HG03280 (cell line): Measurements from ENCODE around the gene STARD9.
A peak's percentile ranks its signal among the peaks of the same experiment; 100 is the strongest.

Source experiments
- ATAC-seq: cut with Tn5 transposase; IDR thresholded peaks from one replicate; pipeline ENCODE4 v1.9.1; 2021; ENCODE audit warnings: mild to moderate bottlenecking, moderate library complexity; ENCODE audit not compliant: unreplicated experiment

STARD9 gene

DNA sequence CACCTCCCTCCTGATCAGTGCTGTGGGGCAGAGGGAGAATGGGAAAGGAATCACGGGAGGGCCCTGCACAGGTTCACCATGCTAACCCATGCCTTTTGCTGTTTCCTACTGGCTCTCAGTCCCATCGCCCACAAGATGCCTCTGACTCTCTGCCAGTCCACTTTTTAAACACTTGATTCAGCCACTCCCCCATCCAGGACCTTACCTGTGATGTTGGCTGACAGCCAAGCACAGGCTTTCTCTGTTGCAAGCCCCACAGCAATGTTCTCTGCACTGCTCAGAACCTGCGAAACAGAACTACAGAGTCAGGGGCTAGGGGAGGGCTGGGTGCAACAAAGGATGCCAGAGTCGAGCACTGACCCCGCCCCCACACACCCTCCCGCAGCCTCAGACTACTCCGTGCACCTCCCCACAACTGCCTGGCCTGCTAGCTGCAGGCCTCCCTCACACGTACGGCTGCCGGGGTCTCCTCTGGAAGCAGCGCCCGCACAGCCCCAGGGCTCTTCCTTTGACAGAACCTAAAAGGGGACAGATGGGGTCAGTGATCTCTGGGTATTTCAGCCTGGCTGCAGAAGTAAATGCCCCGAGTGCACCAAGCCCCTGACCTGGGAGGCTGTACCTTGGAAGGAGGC lies 152.5 kb downstream of the STARD9 start:
- no peak for ATAC-seq

DNA sequence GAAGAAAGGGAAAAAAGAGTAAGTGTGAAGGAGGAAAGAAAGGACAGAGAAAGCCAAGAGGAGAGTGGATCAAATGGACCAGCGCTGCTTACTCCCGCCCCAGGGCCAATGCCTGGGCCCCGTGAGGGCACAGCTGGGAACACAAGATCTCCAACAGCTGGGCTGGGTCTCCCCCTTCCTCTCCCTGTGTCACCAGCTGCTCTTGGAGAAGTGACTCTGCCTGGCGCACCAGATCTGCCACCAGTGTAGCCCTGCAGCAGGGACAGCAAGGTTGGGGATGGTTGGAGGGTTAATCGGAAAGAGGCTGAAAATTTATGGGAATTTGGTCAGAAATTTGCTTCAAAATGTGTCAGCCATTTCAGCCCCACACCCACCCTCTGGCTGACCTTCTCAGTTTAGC lies 153.2 kb downstream of the STARD9 start:
- ATAC-seq, result no peak

DNA sequence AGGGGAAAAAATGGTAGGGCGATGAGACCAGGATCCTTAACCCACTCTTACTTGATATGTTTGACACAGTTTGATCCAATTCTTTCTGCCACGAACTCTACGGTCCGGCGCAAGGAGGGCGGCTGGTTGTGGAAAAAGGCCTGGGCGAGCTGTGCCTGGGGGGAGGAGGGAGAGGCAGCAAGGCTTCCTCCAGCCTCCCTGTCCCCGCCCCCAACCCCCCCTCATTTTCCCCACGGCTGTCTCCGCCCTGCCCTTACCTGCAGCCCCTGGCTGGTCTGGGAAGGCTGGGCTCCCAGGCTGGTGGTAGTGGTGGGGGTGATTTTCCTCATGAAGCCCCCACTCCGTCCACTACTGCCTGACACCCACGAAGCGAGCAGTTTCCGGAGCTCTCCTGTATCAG lies 153.6 kb downstream of the STARD9 start:
- ATAC-seq, result no peak

DNA sequence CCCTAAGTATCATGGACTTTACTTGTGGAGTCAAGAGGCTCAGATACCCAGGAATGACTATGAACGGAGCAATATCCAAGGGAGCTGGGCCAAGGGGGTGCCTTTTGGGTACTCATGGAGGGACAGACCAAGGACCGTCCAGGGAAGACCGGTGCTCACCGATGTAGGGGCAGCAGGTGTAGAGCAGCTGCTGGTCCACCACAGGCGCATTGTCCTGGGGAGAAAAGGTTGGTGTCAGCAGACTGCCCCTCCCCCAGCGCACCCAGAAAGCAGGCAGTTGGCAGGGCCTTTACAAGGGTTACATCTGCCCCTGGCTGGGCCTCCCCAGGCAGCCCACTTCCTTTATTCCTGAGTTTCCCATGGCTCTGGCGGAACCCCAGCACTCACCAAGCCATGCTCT lies 154.0 kb downstream of the STARD9 start:
- ATAC-seq, result no peak

DNA sequence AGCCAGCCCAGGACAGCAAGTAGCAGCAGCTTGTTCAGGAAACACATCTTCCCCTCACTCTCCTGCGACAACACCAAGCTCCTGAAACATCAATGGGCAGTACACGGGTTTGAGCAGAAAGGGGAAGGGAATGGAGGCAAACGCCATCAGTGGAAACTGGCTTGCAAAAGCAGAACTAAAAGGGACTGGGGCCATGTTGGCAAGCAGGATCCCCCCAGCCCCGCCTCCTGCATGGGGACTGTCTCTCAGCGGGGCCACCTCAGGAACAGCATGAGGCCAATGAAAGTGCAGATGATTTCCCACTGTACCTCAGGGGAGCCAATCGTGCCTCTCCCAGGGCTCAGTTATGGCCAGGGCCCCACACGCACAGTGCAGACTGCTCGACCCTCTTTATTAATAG lies 154.7 kb downstream of the STARD9 start:
- no peak for ATAC-seq

DNA sequence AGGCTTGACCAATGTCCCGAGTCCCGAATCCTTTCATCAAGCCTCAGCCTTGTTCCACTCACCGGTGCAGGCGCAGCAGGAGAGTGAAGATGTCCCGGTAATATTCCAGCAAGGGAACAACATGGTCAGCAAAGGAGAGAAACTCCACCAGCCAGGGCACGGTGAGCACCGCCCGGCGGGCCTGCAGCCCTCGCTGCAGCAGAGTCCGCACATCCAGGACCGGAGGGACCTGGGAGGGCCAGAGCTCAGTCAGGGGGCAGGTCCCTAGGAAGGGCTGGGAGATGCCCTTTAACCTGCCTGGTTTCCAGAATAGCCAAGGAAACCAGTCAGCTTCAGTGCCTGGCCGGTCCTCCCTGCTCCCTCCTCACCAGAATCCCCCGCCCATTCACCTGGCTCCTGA lies 155.1 kb downstream of the STARD9 start:
- no peak for ATAC-seq

DNA sequence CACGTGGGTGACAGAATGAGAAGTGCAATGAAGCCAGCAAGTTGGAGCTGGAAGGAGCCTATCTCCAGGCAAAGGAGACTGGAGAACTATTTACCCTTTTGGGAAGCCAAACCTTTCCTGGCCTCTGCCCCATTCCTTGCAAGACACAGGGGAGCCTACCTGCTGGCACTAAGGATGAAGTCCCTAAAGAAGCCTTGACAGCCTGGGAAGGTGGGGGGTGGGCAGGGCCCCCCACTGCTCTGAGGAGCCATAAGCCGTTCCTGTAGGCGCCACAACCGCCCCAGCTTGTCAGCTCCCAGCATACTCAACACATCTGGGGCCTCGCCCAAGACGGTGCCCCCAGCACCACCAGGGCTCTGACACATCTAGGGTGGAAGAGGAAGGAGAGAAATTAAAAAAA lies 156.1 kb downstream of the STARD9 start:
- no peak for ATAC-seq

DNA sequence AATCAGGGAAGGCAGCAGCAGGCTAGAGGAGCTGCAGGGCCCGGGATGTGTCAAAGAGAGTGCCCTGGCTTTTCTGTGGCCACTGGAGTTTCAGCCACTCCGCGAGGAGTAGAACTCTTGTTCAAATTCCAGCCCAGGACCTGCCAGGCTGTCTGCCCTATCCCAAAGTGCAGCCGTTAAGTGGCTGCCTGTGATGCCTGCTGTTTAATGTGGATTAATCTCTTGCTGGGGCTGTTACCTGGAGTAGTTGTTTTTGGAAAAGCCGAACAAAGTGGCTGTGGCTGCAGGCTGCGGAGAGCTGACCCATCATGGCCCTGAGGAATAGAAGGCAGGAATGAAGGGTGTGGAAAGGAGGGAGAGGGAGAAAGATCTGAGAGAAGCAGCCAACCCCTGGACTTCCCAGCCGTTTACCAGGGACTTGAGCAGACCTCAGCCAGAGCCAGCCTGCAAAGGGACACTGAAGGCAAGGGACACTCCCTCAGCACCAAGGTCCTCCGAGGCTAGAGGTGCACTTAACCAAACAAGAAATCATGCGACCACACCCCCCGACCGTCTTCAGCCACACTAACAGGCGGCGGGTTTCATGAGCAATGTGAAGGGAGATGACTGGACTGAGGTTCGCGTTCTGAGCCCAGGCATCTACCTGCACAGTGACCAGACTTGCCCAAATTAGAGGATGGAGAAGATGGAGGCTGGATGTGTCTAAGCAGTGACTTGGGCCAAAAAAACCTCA lies 156.9 kb downstream of the STARD9 start:
- ATAC-seq, result no peak

DNA sequence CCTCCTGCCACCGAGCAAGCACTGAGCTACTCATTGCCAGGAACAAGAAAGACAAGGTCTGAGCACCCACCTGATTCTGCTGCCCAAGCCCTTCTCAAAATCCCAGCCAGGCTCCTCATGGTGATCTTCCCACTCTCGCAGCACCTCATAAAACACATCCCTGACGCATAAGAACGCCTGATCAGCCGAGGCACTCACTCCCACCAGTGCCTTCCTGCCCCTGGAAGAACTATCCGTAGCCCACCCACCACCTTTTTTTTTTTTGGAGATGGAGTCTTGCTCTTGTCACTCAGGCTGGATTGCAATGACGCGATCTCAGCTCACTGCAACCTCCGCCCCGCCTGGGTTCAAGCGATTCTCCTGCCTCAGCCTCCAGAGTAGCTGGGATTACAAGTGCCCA lies 157.6 kb downstream of the STARD9 start:
- ATAC-seq, result no peak

DNA sequence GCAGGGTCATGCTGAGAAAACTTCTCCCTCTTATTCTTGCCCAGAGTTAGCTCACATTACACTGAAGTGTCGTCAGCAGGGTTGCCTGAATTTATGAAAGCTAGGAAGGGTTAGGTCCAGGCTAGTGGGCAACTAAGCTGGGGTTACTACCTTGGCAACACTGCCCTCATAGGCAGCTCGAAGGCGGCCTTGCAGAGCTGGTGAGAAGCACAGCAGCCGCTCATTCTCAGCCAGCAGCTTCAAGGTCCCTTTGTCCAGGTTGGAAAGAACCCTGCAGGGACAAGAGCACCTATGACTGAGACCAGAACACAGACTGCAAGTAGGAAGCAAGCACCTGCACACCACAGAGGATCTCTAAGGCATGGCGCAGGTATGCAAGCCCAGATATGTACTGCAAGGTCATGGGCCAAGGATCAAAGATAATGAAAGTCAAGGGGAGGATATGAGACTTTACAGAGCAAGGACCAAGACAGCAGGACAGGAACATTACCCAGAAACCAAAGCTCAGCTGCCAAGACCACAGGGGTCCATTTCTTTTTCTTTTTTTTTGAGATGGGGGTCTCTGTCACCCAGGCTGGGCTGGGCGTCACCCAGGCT lies 158.8 kb downstream of the STARD9 start:
- no peak for ATAC-seq

DNA sequence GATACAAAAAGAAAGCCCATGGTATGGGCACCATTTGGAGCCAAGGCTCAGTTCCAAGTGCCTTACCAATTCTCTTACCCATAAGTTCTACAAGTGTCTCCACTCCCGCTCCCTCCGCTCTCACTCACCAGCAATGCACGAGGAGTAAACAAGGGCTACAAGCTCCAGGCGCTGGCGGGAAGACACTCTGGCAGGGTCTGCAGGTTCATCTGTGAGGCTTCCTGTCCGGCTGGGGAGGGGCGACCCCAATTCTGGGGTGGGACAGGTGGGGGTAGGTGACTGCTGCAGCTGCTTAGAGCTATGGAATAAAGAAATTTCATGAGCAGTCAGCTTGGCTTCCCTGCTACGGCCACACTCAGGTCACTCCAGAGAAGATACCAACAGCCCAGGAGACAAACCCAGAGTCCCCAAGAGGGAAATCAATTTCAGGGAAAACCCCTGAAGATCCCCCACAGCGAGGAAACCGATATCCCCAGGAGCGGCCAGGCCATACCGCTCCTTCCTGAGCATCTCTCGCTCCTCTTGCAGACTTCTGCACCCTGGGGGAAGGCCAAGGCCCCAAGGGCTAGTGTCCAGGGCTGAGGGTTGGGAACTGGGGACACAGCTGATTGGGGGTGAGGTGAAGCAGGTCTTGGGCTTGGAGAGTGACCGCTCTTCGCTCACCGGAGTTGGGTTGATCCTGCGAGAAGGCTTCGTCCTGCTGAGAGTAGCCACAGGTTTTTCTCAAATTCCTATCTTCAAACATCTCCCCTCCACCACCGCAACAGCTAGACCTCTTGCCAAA lies 160.2 kb downstream of the STARD9 start:
- no peak for ATAC-seq

DNA sequence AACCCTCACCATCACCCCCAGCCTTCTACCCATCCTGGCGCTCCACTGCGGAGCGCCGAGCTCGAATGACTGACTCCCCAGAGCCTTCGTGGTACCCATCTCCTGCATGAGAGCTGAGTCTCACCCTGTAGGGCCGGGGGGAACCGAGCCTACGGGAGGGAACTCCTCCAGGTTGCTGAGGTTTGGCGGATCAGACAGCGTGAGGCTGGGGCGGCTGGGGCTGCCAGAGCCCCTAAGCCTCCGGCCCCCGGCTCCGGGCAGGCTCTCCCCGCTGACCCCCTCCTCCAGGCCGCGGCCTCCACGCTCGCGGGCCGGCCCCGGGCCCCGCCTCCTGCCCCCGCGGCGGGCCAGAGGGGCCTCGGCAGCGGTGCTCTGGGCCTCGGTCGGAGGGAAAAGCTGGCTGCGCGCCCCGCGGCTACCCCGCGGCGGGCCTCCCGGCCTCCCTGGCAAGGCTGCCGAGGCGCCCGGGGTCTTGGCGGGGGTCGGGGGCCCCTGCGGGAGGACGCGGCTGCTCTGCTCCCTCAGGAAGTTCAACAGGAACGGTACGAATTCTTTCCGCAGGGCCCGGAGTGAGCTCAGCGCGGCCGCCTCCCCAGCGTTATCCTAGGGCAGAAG lies 160.9 kb downstream of the STARD9 start:
- ATAC-seq, result peak; percentile 33

DNA sequence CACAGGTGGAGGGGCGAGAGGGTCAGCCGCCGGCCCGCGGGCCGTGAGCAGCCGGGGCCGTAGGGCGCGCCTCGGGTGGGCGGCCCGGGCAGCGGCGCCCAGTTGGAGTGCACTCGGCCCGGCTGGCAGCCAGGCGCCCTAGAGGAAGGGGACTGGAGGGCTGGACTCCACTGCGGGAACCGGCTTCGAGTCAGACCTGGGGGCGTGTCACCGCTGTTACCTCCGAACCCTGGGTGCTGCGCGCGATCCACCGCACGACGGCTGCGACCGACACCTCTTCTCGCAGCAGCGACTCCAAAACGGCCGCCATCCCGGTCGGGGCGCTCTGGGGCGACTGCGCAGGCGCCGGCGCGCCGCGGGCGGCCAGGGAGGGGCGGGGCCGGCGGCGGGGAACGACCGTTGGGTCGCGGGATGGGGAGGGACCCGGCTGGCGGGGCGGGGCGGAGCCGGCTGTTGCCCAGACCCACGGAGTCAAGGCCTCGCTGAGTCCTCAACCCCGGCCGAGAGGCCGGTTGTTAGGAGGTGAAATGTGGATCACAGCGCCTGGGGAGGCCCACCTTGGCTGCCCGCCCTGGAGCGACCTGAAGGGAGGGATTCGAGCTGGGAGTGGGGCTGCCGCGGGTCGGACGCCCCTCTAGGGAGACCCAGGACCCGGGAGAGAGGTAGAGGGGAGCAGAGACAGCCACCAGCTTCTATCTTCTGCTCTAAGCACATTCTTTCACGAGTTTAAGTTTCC lies 161.6 kb downstream of the STARD9 start, which contains the start of gene CDAN1:
TSS of gene CDAN1 (minus strand) at position 336 of the 736 bp plus-strand sequence. CDS start at position 310, 26 bp downstream.
- peak; percentile 86 for ATAC-seq

DNA sequence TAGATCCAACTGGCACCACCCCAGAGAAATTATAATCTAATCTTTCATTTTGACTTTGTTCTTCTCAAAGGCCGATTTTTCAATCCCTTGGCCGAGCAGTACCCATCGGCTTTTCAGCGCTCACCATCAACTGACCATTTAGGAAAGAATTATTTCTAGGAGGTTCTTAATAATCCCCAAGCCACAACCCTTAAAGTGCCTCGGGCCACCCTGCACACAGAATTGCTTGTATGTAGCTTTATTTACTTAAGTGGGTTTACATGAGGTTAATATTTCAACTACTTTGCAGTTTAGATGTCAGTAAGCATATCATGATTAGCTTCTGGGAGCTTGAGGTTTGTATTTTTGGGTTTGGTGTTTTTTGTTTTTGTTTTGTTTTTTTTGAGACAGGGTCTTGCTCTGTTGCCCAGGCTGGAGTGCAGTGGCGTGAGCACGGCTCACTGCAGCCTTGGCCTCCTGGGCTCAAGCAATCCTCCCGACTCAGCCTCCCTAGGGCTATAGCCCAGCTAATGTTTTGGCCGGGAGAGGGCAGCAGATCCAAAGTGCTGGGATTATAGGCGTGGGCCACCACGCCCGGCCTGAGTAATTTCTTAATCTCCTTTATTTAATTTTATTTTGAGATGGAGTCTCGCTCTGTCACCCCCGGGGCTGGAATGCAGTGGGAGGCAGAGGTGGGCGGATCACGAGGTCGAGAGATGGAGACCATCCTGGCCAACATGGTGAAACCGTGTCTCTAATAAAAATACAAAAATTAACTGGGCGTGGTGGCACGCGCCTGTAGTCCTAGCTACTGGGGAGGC lies 162.3 kb downstream of the STARD9 start:
- no peak for ATAC-seq

DNA sequence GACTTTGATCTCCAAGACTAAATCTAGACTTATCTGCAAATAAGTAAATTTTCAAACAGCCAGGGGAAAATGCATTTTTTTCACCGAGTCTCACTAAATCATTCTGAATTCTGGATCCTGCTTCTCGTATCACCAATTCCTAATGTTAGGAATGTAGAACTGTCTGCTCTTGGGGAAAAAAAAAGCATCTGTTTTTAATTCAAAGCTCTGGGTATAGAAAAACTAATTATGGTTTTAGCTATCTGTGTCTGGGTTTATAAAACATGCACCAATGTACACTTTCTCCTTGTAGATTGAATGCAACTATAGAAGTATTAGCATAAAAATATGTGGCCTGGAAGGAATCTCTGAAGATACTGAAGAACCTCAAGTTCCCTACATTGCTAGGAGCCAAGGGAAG lies 166.3 kb downstream of the STARD9 start:
- ATAC-seq, result no peak

DNA sequence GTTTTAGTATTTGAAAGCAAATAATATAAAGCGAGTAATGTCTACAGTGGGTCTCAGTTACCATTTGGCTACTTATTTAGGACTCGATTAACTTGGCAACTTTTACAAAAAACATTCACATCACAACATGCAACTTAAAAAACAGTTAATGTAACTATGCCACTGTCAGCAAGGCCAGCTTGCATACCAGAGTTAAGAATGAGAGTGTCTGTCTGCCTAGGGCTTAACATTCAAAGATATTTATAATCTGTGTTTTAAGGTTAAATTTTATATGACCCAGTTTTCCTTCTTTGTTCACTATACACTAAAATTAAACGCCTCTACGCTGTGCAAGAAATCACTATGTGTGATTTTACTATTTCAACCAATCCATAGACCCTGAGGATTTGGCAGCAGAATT lies 166.7 kb downstream of the STARD9 start:
- ATAC-seq, result no peak

DNA sequence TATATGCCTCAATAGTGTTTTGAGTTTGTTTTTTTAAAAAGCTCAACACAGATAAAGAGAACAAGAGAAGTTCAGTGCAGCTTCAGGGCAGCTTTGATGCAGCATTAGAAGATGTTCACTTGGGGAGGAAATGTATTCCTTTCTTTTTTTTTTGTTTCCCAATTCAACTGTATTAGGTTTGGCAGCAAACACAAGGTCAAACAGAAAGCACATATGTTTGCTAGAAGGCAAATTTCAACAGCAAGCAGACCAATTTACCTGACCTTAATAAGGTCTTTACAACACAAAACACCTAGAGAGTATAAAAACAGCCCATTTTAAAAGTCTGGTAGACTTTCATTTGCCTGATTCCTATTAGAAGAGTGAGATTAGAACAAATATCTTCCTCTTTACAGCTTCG lies 168.8 kb downstream of the STARD9 start:
- ATAC-seq, result no peak

DNA sequence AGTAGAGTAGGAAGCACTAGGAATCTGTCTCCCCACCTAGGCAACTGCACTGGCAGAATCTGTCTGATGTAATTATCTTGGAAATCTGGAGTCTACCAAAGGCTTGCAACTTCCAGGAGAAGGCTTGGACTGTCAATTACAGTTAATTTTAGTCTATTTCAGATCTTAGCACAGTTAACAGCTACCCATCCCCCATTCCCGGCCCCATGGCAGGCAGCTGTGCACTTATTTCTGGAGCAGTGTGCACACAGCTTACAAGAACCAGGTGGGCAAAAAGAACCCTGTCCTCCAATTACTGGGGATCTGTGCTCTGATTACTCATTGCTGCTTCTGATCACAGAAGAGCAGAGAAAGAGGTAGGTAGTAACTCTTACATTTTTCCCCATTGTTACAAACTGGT lies 173.9 kb downstream of the STARD9 start:
- no peak for ATAC-seq

DNA sequence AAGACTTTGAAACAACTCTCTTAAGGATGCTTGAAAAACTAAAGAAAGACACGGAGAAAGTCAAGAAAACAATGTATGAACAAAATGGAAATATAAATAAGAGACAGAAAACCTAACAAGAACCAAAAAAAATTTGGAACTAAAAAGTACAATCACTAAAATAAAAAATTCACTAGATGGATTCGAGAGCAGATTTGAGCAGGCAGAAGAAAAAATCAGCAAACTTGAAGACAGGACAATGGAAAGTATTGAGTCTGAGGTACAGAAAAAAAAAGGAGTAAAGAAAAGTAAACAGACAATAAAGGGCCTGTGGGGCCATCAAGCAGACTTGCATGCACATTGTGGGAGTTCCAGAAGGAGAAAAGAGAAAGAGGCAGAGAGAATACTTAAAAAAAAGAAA lies 174.9 kb downstream of the STARD9 start:
- ATAC-seq, result no peak

DNA sequence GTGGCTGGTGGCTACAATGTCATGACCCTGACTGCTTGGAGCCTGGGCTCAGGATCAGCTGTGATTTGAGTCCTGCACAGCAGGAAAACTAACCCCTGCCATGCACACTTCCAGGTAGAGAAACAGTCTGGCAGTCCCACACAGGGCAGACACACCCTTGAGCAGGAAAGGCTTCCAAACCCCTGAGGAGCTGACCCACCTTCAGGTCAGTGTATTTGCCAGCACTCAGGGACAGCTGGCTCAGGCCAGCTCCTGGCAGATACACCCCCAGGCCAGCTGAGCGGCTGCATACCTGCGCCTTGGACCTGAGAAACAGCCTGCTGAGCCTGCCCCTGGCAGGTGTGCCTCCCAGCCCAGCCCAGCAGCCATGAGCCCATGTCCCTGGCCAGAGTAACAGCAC lies 183.7 kb downstream of the STARD9 start:
- no peak for ATAC-seq
